HEK293 (cell line): ENCODE data around the gene ZNF345.

Experiments
- BCL11B ChIP-seq: fragments of 450-650 bp; formaldehyde crosslinking; IDR thresholded peaks from 2 replicates; pipeline ENCODE4 v1.5.1; 2016; ENCODE audit warnings: low read depth, missing biosample characterization, missing genetic modification characterization
- HOXD13 ChIP-seq: sonication (generic); formaldehyde crosslinking; IDR thresholded peaks from 2 replicates; pipeline ENCODE4 v1.8.0; 2022; ENCODE audit warnings: missing genetic modification reagents, borderline replicate concordance
- KLF10 ChIP-seq: fragments of 450-650 bp; IDR thresholded peaks from 2 replicates; pipeline ENCODE4 v1.5.1; 2018; ENCODE audit warnings: missing biosample characterization, mild to moderate bottlenecking, missing genetic modification characterization
- MZF1 ChIP-seq: fragments of 450-650 bp; formaldehyde crosslinking; IDR thresholded peaks from 2 replicates; pipeline ENCODE4 v1.5.1; 2017; ENCODE audit warnings: missing biosample characterization, missing genetic modification characterization, borderline replicate concordance
- RBAK ChIP-seq: fragments of 450-650 bp; formaldehyde crosslinking; IDR thresholded peaks from 2 replicates; pipeline ENCODE4 v1.5.1; 2016; ENCODE audit warnings: missing biosample characterization, missing genetic modification characterization
- SALL2 ChIP-seq: fragments of 450-650 bp; formaldehyde crosslinking; IDR thresholded peaks from 2 replicates; pipeline ENCODE4 v1.5.0; 2017; ENCODE audit warnings: missing biosample characterization, mild to moderate bottlenecking, missing genetic modification characterization, borderline replicate concordance
- SP2 ChIP-seq: fragments of 450-650 bp; formaldehyde crosslinking; IDR thresholded peaks from 2 replicates; pipeline ENCODE4 v1.5.1; 2016; ENCODE audit warnings: missing biosample characterization, missing genetic modification characterization
- TRIM28 ChIP-seq: IDR thresholded peaks from 2 replicates; pipeline ENCODE4 v1.6.1; 2011; ENCODE audit warnings: low read length, control low read depth, borderline replicate concordance
- ZBTB17 ChIP-seq: fragments of 450-650 bp; formaldehyde crosslinking; IDR thresholded peaks from 2 replicates; pipeline ENCODE4 v1.5.1; 2016; ENCODE audit warnings: missing biosample characterization, missing genetic modification characterization
- ZEB2 ChIP-seq: fragments of 450-650 bp; formaldehyde crosslinking; IDR thresholded peaks from 2 replicates; pipeline ENCODE4 v1.5.1; 2016; ENCODE audit warnings: missing biosample characterization, missing genetic modification characterization
- ZFHX2 ChIP-seq: fragments of 450-650 bp; formaldehyde crosslinking; conservative IDR thresholded peaks from 2 replicates; pipeline ENCODE4 v1.5.1; 2016; ENCODE audit warnings: missing biosample characterization, missing genetic modification characterization
- ZNF132 ChIP-seq: fragments of 450-650 bp; formaldehyde crosslinking; IDR thresholded peaks from 2 replicates; pipeline ENCODE4 v1.5.1; 2017; ENCODE audit warnings: missing biosample characterization, missing genetic modification characterization, borderline replicate concordance
- ZNF140 ChIP-seq: fragments of 450-650 bp; formaldehyde crosslinking; IDR thresholded peaks from 2 replicates; pipeline ENCODE4 v1.5.1; 2016; ENCODE audit warnings: missing biosample characterization, missing genetic modification characterization
- ZNF157 ChIP-seq: fragments of 450-650 bp; formaldehyde crosslinking; IDR thresholded peaks from 2 replicates; pipeline ENCODE4 v1.5.1; 2016; ENCODE audit warnings: missing biosample characterization, missing genetic modification characterization
- ZNF2 ChIP-seq: fragments of 450-650 bp; formaldehyde crosslinking; IDR thresholded peaks from 2 replicates; pipeline ENCODE4 v1.5.1; 2016; ENCODE audit warnings: missing biosample characterization, missing genetic modification characterization
- ZNF24 ChIP-seq: fragments of 450-650 bp; formaldehyde crosslinking; IDR thresholded peaks from 2 replicates; pipeline ENCODE4 v1.5.1; 2016; ENCODE audit warnings: missing biosample characterization, missing genetic modification characterization
- ZNF394 ChIP-seq: fragments of 450-650 bp; formaldehyde crosslinking; IDR thresholded peaks from 2 replicates; pipeline ENCODE4 v1.5.1; 2016; ENCODE audit warnings: missing biosample characterization, missing genetic modification characterization, mild to moderate bottlenecking, moderate library complexity, borderline replicate concordance
- ZNF426 ChIP-seq: fragments of 450-650 bp; formaldehyde crosslinking; IDR thresholded peaks from 2 replicates; pipeline ENCODE4 v1.5.1; 2017; ENCODE audit warnings: missing biosample characterization, missing genetic modification characterization, mild to moderate bottlenecking, inconsistent platforms, moderate library complexity
- ZNF501 ChIP-seq: fragments of 450-650 bp; formaldehyde crosslinking; IDR thresholded peaks from 2 replicates; pipeline ENCODE4 v1.5.1; 2016; ENCODE audit warnings: missing biosample characterization, missing genetic modification characterization
- ZNF571 ChIP-seq: fragments of 450-650 bp; formaldehyde crosslinking; IDR thresholded peaks from 2 replicates; pipeline ENCODE4 v1.5.0; 2017; ENCODE audit warnings: missing biosample characterization, missing genetic modification characterization
- ZNF654 ChIP-seq: fragments of 450-650 bp; formaldehyde crosslinking; IDR thresholded peaks from 2 replicates; pipeline ENCODE4 v1.5.1; 2016; ENCODE audit warnings: low read depth, missing biosample characterization, missing genetic modification characterization
- ZNF776 ChIP-seq: fragments of 450-650 bp; formaldehyde crosslinking; IDR thresholded peaks from 2 replicates; pipeline ENCODE4 v1.5.0; 2017; ENCODE audit warnings: missing biosample characterization, missing genetic modification characterization, borderline replicate concordance
- TF ChIP-seq, protein P1 (sequence below): fragments of 450-650 bp; formaldehyde crosslinking; IDR thresholded peaks from 2 replicates; pipeline ENCODE4 v1.5.1; 2016; ENCODE audit warnings: missing biosample characterization, missing genetic modification characterization
- TF ChIP-seq, protein P2 (sequence below): fragments of 450-650 bp; formaldehyde crosslinking; IDR thresholded peaks from 2 replicates; pipeline ENCODE4 v1.5.1; 2017; ENCODE audit warnings: missing biosample characterization, mild to moderate bottlenecking, missing genetic modification characterization, moderate library complexity
- TF ChIP-seq, protein P3 (sequence below): fragments of 450-650 bp; IDR thresholded peaks from 2 replicates; pipeline ENCODE4 v1.5.1; 2018; ENCODE audit warnings: missing biosample characterization, mild to moderate bottlenecking, missing genetic modification characterization
- TF ChIP-seq, protein P4 (sequence below): fragments of 450-650 bp; formaldehyde crosslinking; IDR thresholded peaks from 2 replicates; pipeline ENCODE4 v1.5.1; 2016; ENCODE audit warnings: missing biosample characterization, missing genetic modification characterization
- TF ChIP-seq, protein P5 (sequence below): fragments of 450-650 bp; formaldehyde crosslinking; IDR thresholded peaks from 2 replicates; pipeline ENCODE4 v1.5.1; 2017; ENCODE audit warnings: missing biosample characterization, missing genetic modification characterization
- TF ChIP-seq, protein P6 (sequence below): fragments of 450-650 bp; formaldehyde crosslinking; IDR thresholded peaks from 2 replicates; pipeline ENCODE4 v1.5.1; 2016; ENCODE audit warnings: missing biosample characterization, missing genetic modification characterization

ZNF345 gene

DNA sequence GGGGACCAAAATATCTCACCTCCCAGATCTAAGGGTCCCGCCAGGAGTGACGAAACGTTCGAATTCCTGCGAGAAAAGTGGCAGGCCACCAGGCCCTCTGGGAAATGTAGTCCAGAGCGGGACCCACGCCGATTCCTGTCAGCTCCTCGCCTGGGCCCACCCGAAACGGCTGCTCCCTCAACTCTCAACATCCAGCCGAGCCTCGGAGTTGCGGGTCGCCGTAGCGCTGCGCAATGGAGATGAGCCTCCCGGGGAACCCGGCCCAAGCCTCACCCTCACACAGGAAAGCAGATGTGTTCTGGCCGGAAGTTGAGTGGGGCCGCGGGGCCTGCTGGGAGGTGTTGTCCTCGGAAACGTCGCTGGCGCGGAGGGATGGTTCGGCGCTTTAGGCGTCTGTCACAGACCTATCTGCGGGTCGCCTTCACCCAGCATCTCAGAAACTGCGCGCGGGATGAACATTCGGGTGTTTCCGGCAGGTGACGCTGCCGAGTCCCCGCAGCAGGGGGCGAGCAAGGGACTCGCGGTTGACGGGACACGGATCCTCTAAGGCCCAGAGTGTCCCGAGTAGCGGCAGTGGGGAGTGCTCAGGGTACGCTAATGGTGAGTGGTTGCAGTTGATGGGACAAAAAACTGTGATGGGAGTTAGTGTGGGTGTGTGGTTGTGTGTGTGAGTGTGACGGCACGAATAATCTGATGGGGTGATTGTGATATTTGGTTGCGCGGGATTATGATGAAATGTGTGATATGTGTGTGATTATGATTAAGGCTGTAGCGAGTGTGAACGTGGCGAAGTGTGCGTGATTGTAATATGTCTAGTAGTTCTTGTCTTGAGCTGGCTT, 65.5 kb downstream of the ZNF345 start, which contains the start of the genes ZNF568 and ZNF829 (continued):
- TF ChIP-seq, protein P1, sequence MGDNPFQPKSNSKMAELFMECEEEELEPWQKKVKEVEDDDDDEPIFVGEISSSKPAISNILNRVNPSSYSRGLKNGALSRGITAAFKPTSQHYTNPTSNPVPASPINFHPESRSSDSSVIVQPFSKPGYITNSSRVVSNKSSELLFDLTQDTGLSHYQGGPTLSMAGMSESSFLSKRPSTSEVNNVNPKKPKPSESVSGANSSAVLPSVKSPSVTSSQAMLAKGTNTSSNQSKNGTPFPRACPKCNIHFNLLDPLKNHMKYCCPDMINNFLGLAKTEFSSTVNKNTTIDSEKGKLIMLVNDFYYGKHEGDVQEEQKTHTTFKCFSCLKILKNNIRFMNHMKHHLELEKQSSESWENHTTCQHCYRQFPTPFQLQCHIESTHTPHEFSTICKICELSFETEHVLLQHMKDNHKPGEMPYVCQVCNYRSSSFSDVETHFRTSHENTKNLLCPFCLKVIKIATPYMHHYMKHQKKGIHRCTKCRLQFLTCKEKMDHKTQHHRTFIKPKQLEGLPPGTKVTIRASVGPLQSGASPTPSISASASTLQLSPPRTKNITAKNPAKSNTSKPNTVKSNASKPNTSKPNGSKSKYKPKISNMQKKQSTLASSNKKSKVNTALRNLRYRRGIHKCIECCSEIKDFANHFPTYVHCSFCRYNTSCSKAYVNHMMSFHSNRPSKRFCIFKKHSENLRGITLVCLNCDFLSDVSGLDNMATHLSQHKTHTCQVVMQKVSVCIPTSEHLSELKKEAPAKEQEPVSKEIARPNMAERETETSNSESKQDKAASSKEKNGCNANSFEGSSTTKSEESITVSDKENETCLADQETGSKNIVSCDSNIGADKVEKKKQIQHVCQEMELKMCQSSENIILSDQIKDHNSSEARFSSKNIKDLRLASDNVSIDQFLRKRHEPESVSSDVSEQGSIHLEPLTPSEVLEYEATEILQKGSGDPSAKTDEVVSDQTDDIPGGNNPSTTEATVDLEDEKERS (tag by site-specific recombination) = peak; percentile 100
- TF ChIP-seq ZNF24 (tag by site-specific recombination) (peak; percentile 97), KLF10 (tag by site-specific recombination) (no peak), ZNF654 (tag by site-specific recombination) (peak; percentile 45), ZNF2 (tag by site-specific recombination) (peak; percentile 100), SP2 (tag by site-specific recombination) (peak; percentile 88), ZEB2 (tag by site-specific recombination) (peak; percentile 93), ZNF140 (no peak), ZNF501 (tag by site-specific recombination) (peak; percentile 100), BCL11B (tag by site-specific recombination) (no peak; the same call in 1 of the 2 replicates), ZBTB17 (tag by site-specific recombination) (peak; percentile 100), TRIM28 (peak; percentile 99), ZNF132 (no peak), ZNF426 (tag by site-specific recombination) (no peak), ZNF394 (no peak; the same call in 1 of the 2 replicates), SALL2 (tag by site-specific recombination) (no peak), RBAK (tag by site-specific recombination) (peak; percentile 95), HOXD13 (CRISPR knock-in tag) (0 out of 2 replicates have a peak, but pooled peaks have one; percentile 52), ZNF157 (tag by site-specific recombination) (peak; percentile 74), ZFHX2 (tag by site-specific recombination) (peak; percentile 93), ZNF776 (tag by site-specific recombination) (no peak), MZF1 (tag by site-specific recombination) (peak; percentile 98), ZNF571 (tag by site-specific recombination) (no peak)
- TF ChIP-seq, protein P2, sequence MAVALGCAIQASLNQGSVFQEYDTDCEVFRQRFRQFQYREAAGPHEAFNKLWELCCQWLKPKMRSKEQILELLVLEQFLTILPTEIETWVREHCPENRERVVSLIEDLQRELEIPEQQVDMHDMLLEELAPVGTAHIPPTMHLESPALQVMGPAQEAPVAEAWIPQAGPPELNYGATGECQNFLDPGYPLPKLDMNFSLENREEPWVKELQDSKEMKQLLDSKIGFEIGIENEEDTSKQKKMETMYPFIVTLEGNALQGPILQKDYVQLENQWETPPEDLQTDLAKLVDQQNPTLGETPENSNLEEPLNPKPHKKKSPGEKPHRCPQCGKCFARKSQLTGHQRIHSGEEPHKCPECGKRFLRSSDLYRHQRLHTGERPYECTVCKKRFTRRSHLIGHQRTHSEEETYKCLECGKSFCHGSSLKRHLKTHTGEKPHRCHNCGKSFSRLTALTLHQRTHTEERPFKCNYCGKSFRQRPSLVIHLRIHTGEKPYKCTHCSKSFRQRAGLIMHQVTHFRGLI = no peak
- TF ChIP-seq, protein P3, sequence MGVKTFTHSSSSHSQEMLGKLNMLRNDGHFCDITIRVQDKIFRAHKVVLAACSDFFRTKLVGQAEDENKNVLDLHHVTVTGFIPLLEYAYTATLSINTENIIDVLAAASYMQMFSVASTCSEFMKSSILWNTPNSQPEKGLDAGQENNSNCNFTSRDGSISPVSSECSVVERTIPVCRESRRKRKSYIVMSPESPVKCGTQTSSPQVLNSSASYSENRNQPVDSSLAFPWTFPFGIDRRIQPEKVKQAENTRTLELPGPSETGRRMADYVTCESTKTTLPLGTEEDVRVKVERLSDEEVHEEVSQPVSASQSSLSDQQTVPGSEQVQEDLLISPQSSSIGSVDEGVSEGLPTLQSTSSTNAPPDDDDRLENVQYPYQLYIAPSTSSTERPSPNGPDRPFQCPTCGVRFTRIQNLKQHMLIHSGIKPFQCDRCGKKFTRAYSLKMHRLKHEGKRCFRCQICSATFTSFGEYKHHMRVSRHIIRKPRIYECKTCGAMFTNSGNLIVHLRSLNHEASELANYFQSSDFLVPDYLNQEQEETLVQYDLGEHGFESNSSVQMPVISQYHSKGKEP (tag by site-specific recombination) = no peak
- TF ChIP-seq, protein P4, sequence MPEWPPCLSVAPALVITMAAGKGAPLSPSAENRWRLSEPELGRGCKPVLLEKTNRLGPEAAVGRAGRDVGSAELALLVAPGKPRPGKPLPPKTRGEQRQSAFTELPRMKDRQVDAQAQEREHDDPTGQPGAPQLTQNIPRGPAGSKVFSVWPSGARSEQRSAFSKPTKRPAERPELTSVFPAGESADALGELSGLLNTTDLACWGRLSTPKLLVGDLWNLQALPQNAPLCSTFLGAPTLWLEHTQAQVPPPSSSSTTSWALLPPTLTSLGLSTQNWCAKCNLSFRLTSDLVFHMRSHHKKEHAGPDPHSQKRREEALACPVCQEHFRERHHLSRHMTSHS = peak; percentile 80; the same call in 1 of the 2 replicates
- TF ChIP-seq, protein P5, sequence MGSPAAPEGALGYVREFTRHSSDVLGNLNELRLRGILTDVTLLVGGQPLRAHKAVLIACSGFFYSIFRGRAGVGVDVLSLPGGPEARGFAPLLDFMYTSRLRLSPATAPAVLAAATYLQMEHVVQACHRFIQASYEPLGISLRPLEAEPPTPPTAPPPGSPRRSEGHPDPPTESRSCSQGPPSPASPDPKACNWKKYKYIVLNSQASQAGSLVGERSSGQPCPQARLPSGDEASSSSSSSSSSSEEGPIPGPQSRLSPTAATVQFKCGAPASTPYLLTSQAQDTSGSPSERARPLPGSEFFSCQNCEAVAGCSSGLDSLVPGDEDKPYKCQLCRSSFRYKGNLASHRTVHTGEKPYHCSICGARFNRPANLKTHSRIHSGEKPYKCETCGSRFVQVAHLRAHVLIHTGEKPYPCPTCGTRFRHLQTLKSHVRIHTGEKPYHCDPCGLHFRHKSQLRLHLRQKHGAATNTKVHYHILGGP = no peak; the same call in 1 of the 2 replicates
- TF ChIP-seq, protein P6, sequence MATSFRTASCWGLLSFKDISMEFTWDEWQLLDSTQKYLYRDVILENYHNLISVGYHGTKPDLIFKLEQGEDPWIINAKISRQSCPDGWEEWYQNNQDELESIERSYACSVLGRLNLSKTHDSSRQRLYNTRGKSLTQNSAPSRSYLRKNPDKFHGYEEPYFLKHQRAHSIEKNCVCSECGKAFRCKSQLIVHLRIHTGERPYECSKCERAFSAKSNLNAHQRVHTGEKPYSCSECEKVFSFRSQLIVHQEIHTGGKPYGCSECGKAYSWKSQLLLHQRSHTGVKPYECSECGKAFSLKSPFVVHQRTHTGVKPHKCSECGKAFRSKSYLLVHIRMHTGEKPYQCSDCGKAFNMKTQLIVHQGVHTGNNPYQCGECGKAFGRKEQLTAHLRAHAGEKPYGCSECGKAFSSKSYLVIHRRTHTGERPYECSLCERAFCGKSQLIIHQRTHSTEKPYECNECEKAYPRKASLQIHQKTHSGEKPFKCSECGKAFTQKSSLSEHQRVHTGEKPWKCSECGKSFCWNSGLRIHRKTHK (tag by site-specific recombination) = no peak
